IPS-20b (cell line): Measurements from ENCODE around the gene ELF4.
A peak's percentile ranks its signal among the peaks of the same experiment; 100 is the strongest.

ENCODE experiments used
- H3K27ac ChIP-seq: one replicate; pipeline ENCODE4 v1.5.1; 2013; ENCODE audit warnings: low read length
- H3K27me3 ChIP-seq: 2 replicates; pipeline ENCODE4 v1.6.1; 2013; ENCODE audit warnings: mild to moderate bottlenecking, low read length, inconsistent platforms; ENCODE audit not compliant: insufficient read depth
- H3K36me3 ChIP-seq: 2 replicates; pipeline ENCODE4 v1.6.1; 2013; ENCODE audit warnings: low read depth, mild to moderate bottlenecking, inconsistent platforms, low read length, moderate library complexity; ENCODE audit not compliant: insufficient read depth
- H3K4me1 ChIP-seq: 2 replicates; pipeline ENCODE4 v1.6.1; 2013; ENCODE audit warnings: mild to moderate bottlenecking, control low read depth, inconsistent platforms, low read length, moderate library complexity; ENCODE audit not compliant: insufficient read depth
- H3K4me3 ChIP-seq: 2 replicates; pipeline ENCODE4 v1.5.1; 2013; ENCODE audit warnings: mild to moderate bottlenecking, low read length, inconsistent platforms
- H3K9ac ChIP-seq: 2 replicates; pipeline ENCODE4 v1.6.1; 2013; ENCODE audit warnings: low read depth, mild to moderate bottlenecking, inconsistent platforms, low read length, moderate library complexity
- H3K9me3 ChIP-seq: 2 replicates; pipeline ENCODE4 v1.6.1; 2013; ENCODE audit warnings: mild to moderate bottlenecking, low read depth, low read length, inconsistent platforms; ENCODE audit not compliant: insufficient read depth

Gene ELF4

GRCh38 chrX:130081421-130082045, 28.8 kb downstream of the ELF4 start:
- Histone ChIP-seq H3K27me3 (no peaks in the 10 kb centered on the region), H3K9ac (no peak overlapping the region), H3K4me1 (no peaks in the 10 kb centered on the region; the same call in 1 of the 2 replicates), H3K4me3 (no peak overlapping the region), H3K27ac (no peak overlapping the region), H3K36me3 (no peaks in the 10 kb centered on the region), H3K9me3 (no peaks in the 10 kb centered on the region)

GRCh38 chrX:130080791-130081367, 29.4 kb downstream of the ELF4 start:
- Histone ChIP-seq H3K4me3 (no peak overlapping the region), H3K9ac (no peak overlapping the region), H3K36me3 (no peaks in the 10 kb centered on the region), H3K27me3 (no peaks in the 10 kb centered on the region), H3K27ac (no peak overlapping the region), H3K4me1 (no peaks in the 10 kb centered on the region), H3K9me3 (no peaks in the 10 kb centered on the region)

GRCh38 chrX:130079824-130080406, 30.4 kb downstream of the ELF4 start:
- Histone ChIP-seq H3K4me1 (no peaks in the 10 kb centered on the region), H3K27me3 (no peaks in the 10 kb centered on the region), H3K36me3 (no peaks in the 10 kb centered on the region), H3K9me3 (no peaks in the 10 kb centered on the region), H3K27ac (no peak overlapping the region), H3K4me3 (no peak overlapping the region), H3K9ac (no peak overlapping the region)

- Histone ChIP-seq H3K36me3 (no peaks in the 10 kb centered on the region), H3K9me3 (no peaks in the 10 kb centered on the region), H3K27me3 (no peaks in the 10 kb centered on the region), H3K9ac (no peak overlapping the region), H3K4me1 (no peaks in the 10 kb centered on the region), H3K27ac (no peak overlapping the region), H3K4me3 (no peak overlapping the region)
These were observed 34.5 kb downstream of the ELF4 start for GRCh38 chrX:130075777-130076176.

GRCh38 chrX:130072345-130072740, 38.0 kb downstream of the ELF4 start:
- no peak overlapping the region for H3K27ac ChIP-seq
- H3K9me3 ChIP-seq, result no peaks in the 10 kb centered on the region
- H3K27me3 ChIP-seq, result no peaks in the 10 kb centered on the region
- H3K4me3 ChIP-seq, result no peak overlapping the region
- no peaks in the 10 kb centered on the region for H3K4me1 ChIP-seq
- no peak overlapping the region for H3K9ac ChIP-seq
- H3K36me3 ChIP-seq, result no peaks in the 10 kb centered on the region

GRCh38 chrX:130071611-130072344, 38.5 kb downstream of the ELF4 start:
- no peak overlapping the region for H3K9ac ChIP-seq
- no peaks in the 10 kb centered on the region for H3K4me1 ChIP-seq
- H3K36me3 ChIP-seq, result no peaks in the 10 kb centered on the region
- H3K4me3 ChIP-seq, result no peak overlapping the region
- no peaks in the 10 kb centered on the region for H3K27me3 ChIP-seq
- no peak overlapping the region for H3K27ac ChIP-seq
- no peaks in the 10 kb centered on the region for H3K9me3 ChIP-seq

- no peak overlapping the region for H3K4me3 ChIP-seq
- H3K27ac ChIP-seq, result no peak overlapping the region
- no peak overlapping the region for H3K9ac ChIP-seq
- H3K9me3 ChIP-seq, result no peaks in the 10 kb centered on the region
- H3K36me3 ChIP-seq, result no peaks in the 10 kb centered on the region
- H3K27me3 ChIP-seq, result peaks cover 1% of the 10 kb centered on the region; the same call in 1 of the 2 replicates
- no peaks in the 10 kb centered on the region for H3K4me1 ChIP-seq
These were observed 43.2 kb downstream of the ELF4 start for GRCh38 chrX:130066975-130067615.

- Histone ChIP-seq H3K9ac (no peak overlapping the region), H3K4me3 (peak overlapping the region; percentile 57; the same call in 1 of the 2 replicates), H3K9me3 (no peaks in the 10 kb centered on the region), H3K27me3 (peaks cover 34% of the 10 kb centered on the region), H3K36me3 (no peaks in the 10 kb centered on the region), H3K27ac (no peak overlapping the region), H3K4me1 (no peaks in the 10 kb centered on the region; the same call in 1 of the 2 replicates)
These were observed 49.9 kb downstream of the ELF4 start for GRCh38 chrX:130060122-130061069.

- no peaks in the 10 kb centered on the region for H3K36me3 ChIP-seq
- H3K9me3 ChIP-seq, result no peaks in the 10 kb centered on the region
- peaks cover 34% of the 10 kb centered on the region for H3K27me3 ChIP-seq
- H3K27ac ChIP-seq, result no peak overlapping the region
- H3K4me3 ChIP-seq, result no peak overlapping the region
- no peaks in the 10 kb centered on the region; the same call in 1 of the 2 replicates for H3K4me1 ChIP-seq
- H3K9ac ChIP-seq, result no peak overlapping the region
These were observed 51.6 kb downstream of the ELF4 start for GRCh38 chrX:130058652-130059051.

- peaks cover 3% of the 10 kb centered on the region; the same call in 1 of the 2 replicates for H3K36me3 ChIP-seq
- H3K4me3 ChIP-seq, result no peak overlapping the region
- H3K9ac ChIP-seq, result no peak overlapping the region
- no peaks in the 10 kb centered on the region; the same call in 1 of the 2 replicates for H3K4me1 ChIP-seq
- H3K27ac ChIP-seq, result no peak overlapping the region
- peaks cover 34% of the 10 kb centered on the region for H3K27me3 ChIP-seq
- no peaks in the 10 kb centered on the region for H3K9me3 ChIP-seq
These were observed 53.1 kb downstream of the ELF4 start for GRCh38 chrX:130057209-130057608.
